Measurements from ENCODE around the gene ABLIM1.

DNA sequence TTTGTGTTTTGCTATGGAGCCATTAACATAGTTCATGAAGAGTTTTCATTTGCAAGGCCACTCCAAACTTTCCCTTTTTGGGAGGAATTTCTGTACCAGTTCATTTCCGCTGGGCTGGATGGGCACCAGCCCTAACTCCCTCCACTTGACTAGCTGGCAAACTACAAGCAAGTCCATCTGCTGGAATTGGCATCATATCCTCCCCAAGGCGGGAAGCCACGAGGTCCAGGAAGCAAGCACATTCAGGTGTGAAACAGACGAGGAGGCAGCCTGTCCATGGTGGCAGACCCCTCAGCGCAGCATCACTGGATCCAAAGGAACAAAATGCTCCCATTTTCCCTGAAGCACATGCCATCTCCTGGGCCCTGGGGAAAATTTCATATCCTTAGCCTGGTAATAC, 125.8 kb downstream of the ABLIM1 start:
- TF ChIP-seq, protein P1, sequence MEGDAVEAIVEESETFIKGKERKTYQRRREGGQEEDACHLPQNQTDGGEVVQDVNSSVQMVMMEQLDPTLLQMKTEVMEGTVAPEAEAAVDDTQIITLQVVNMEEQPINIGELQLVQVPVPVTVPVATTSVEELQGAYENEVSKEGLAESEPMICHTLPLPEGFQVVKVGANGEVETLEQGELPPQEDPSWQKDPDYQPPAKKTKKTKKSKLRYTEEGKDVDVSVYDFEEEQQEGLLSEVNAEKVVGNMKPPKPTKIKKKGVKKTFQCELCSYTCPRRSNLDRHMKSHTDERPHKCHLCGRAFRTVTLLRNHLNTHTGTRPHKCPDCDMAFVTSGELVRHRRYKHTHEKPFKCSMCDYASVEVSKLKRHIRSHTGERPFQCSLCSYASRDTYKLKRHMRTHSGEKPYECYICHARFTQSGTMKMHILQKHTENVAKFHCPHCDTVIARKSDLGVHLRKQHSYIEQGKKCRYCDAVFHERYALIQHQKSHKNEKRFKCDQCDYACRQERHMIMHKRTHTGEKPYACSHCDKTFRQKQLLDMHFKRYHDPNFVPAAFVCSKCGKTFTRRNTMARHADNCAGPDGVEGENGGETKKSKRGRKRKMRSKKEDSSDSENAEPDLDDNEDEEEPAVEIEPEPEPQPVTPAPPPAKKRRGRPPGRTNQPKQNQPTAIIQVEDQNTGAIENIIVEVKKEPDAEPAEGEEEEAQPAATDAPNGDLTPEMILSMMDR (IDR thresholded peaks at IDR 0.05; ENCODE audit: low read length), result no peak
- no peak for TF ChIP-seq EZH2 (optimal IDR thresholded peaks at IDR 0.05; ENCODE audit: low read depth, low read length)

Data from MM.1S (cell line).